GM12874 (cell line): ENCODE measurements around the gene AGXT.

Experiments used
- CTCF ChIP-seq: IDR thresholded peaks from 2 replicates; pipeline ENCODE4 v1.5.1; 2011; ENCODE audit warnings: low read depth, mild to moderate bottlenecking, control low read depth, low read length, moderate library complexity; ENCODE audit not compliant: insufficient read depth

The AGXT gene

GRCh38 chr2:240900141-240900860 is 31.7 kb downstream of the AGXT start:
- no peak for TF ChIP-seq CTCF

GRCh38 chr2:240901986-240902614 is 33.5 kb downstream of the AGXT start:
- TF ChIP-seq CTCF, result no peak

GRCh38 chr2:240902615-240903041 is 34.0 kb downstream of the AGXT start:
- no peak for TF ChIP-seq CTCF

- TF ChIP-seq CTCF, result no peak
Measured at GRCh38 chr2:240903191-240904060, 34.8 kb downstream of the AGXT start.

- TF ChIP-seq CTCF, result no peak
Measured at GRCh38 chr2:240904216-240905175, 35.9 kb downstream of the AGXT start.

- TF ChIP-seq CTCF, result no peak
Measured at GRCh38 chr2:240905176-240905781, 36.7 kb downstream of the AGXT start.
